Stimulated activated CD8-positive, alpha-beta memory T cell treated with anti-CD3 and anti-CD28 coated beads, Interleukin-12 subunit alpha, Interleukin-12 subunit beta, amount 100 ng/mL, for 4 hours (primary cell): ENCODE results near the gene ADIPOQ.
"Not testable (repeated sequence)": the region's sequence is repeated elsewhere in the genome, so short reads cannot be mapped to it uniquely, and the experiment has no call there.

ENCODE experiments used
- DNase-seq: peaks from one replicate; pipeline ENCODE4 v3.0.0-alpha.2; 2020; ENCODE audit warnings: low read depth

Gene ADIPOQ

GRCh38 chr3:186826410-186826975 is 16.0 kb upstream of the ADIPOQ start:
- no peak for DNase-seq

- DNase-seq = peak; percentile 81
These were observed 15.3 kb upstream of the ADIPOQ start for GRCh38 chr3:186826976-186827857.

- no peak for DNase-seq
These were observed 14.2 kb upstream of the ADIPOQ start for GRCh38 chr3:186828340-186828739.

DNA sequence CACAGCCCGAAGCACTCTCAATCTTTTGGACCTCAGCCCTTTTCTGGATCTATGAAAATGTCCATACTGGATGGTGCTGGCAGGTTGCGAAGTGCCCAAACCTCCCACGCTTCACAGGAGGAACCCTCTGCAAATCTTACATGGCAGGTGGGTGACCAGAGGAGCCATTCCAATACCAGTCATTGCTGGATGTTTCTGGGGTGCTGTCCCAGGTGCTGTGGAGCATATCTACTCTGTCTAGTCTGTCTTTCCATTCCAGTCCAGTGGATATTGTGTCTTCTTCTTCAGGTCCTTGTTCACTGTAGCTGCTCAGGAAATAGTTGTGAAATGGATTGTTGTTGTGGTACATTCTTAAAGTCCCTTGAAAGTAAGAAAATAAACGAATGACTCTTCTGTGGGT is 10.7 kb upstream of the ADIPOQ start:
- DNase-seq = no peak

DNA sequence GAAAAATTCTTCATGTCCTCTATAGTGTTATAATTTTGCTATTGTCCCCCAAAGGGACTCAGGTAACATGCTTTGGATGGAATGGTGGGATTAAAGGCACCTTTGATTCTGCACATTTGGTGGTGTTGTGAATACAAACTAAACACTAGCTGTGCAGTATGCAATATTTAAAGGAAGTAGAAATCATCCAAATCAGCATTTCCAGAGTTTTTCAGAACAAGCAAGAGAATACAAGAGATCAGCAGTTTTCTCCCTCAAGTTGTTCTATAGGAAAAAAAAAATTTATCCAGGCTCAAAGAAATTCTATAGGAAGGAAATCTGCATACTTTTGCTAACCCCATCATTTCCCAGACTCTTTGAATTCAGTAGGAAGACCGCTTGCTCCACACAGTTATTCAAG is 10.2 kb upstream of the ADIPOQ start:
- DNase-seq = no peak

GRCh38 chr3:186839874-186840641 is 2.5 kb upstream of the ADIPOQ start:
- DNase-seq = no peak

GRCh38 chr3:186841620-186842019 is 890 bp upstream of the ADIPOQ start:
- DNase-seq = no peak

DNA sequence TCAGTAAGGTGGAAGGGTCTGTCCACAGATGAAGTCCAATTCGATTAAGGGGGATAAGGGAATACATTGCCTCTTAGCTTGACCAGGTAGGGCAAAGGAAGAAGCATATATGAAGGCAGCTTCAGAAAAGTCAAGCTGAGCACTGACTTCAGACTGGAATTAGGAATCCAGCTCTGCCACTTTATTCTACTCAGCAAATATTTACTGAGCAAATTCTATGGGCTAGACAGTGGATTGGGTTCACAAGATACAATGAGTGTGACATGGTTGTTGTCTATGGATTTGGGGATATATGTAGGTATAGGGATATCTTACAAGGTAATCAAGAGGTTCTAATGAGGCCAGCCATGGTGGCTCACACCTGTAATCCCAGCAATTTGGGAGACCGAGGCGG is 526 bp downstream of the ADIPOQ start:
- no peak for DNase-seq

DNA sequence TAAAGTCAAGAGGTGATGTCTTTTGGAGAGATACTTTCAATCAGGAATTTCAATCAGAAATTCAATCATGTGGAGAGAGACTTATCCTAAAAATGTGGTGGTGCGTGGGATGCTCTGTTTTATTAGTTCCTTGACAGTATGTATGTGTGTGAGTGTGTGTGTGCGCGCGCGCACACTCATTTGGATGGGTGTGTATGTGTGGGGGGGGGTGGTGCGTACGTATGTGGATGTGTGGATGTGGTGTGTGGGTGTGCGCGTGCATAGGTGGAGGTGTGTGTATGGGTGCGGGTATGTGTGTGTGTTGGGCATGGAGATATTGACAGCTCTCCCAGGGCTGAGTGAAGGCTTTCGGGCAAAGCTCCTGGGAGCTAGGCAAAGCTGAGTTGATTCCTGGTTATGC is 2.4 kb downstream of the ADIPOQ start:
- DNase-seq = no peak

- no peak for DNase-seq
These were observed 3.2 kb downstream of the ADIPOQ start for GRCh38 chr3:186845756-186846155.

DNA sequence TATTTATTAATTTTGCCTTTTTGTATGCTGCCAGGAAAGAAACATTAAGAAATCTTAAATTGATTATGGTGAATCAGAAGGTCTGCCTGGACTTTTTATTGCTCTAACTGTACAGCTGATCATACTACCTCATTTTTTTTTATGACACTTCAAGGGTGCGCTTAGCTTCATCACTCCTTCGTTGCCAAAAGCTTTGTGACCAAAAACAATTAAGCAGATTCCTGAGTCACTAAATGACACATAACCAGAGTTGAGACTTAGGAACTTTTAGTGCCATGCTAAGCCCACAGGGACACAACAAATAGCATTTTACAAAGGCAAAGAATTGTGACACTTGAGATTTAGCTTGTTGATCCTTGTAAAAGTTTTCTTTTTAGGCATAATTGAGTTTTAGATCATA is 4.9 kb downstream of the ADIPOQ start:
- no peak for DNase-seq

GRCh38 chr3:186849374-186849975 is 7.0 kb downstream of the ADIPOQ start:
- DNase-seq = no peak

DNA sequence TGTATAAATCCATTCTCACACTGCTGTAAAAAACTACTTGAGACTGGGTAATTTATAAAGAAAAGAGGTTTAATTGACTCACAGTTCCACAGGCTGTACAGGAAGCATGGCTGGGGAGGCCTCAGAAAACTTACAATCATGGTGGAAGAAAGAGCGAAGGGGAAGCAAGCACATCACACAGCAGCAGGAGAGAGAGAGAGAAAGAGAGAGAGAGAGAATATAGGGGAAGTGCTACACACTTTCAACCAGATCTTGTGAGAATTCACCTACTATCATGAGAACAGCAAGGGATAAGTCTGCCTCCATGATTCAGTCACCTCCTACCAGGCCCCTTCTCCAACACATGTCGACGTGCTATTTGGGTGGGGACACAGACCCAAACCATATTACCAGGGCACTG is 9.3 kb downstream of the ADIPOQ start:
- not testable (repeated sequence) for DNase-seq

GRCh38 chr3:186852994-186853393 is 10.5 kb downstream of the ADIPOQ start:
- no peak for DNase-seq

GRCh38 chr3:186854146-186854545 is 11.6 kb downstream of the ADIPOQ start:
- no peak for DNase-seq

- no peak for DNase-seq
These were observed 12.4 kb downstream of the ADIPOQ start for GRCh38 chr3:186854954-186855353.

DNA sequence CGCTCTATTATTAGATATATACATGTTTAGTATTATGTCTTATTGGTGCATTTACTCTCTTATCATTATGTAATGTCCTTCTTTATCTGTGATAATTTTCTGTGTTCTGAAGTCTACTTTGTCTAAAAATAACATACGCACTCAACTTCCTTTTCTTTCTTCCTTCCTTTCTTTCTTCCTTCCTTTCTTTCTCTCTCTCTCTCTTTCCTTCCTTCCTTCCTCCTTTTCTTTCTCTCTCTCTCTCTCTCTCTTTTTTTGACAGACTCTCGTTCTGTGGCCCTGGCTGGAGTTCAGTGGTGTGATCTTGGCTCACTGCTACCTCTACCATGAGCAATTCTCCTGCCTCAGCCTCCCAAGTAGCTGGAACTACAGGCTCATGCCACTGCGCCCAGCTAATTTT is 15.2 kb downstream of the ADIPOQ start:
- DNase-seq = no peak

- DNase-seq = not testable (repeated sequence)
These were observed 22.8 kb downstream of the ADIPOQ start for GRCh38 chr3:186865215-186865853.

DNA sequence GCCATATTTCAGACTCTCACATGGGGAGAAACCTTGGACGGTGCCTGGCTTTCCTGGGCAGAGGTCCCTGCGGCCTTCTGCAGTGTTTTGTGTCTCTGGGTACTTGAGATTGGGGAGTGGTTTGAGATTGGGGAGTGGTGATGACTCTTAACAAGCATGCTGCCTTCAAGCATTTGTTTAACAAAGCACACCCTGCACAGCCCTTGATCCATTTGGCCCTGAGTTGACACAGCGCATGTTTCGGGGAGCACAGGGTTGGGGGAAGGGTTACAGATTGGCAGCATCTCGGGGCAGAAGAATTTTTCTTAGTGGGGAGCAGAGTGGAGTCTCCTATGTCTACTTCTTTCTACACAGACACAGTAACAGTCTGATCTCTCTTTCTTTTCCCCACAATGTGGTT is 23.6 kb downstream of the ADIPOQ start:
- DNase-seq = not testable (repeated sequence)

GRCh38 chr3:186869253-186870100 is 27.0 kb downstream of the ADIPOQ start:
- DNase-seq = no peak
